WTC11 (cell line): Measurements from ENCODE around the gene GDI1.

Source experiments
- ATF3 ChIP-seq: sonication (generic); formaldehyde crosslinking; conservative IDR thresholded peaks from 2 replicates; pipeline ENCODE4 v1.8.1; 2022; ENCODE audit warnings: mild to moderate bottlenecking, missing genetic modification reagents
- MXD4 ChIP-seq: fragments of 250-450 bp; sonication (Bioruptor Pico); IDR thresholded peaks from 2 replicates; pipeline ENCODE4 v1.8.0; 2021; ENCODE audit warnings: mild to moderate bottlenecking, moderate library complexity, borderline replicate concordance
- PRRX2 ChIP-seq: fragments of 250-450 bp; sonication (Bioruptor Pico); IDR thresholded peaks from 2 replicates; pipeline ENCODE4 v1.8.0; 2021; ENCODE audit warnings: mild to moderate bottlenecking
- SP1 ChIP-seq: sonication (generic); formaldehyde crosslinking; conservative IDR thresholded peaks from 2 replicates; pipeline ENCODE4 v1.8.1; 2022; ENCODE audit warnings: missing genetic modification reagents
- TF ChIP-seq, protein P1 (sequence below): fragments of 200-600 bp; IDR thresholded peaks from 2 replicates; pipeline ENCODE4 v1.8.0; 2022; ENCODE audit warnings: antibody characterized with exemption
- TF ChIP-seq, protein P2 (sequence below): fragments of 250-450 bp; sonication (Bioruptor Pico); IDR thresholded peaks from 2 replicates; pipeline ENCODE4 v1.9.0; 2021; ENCODE audit warnings: mild to moderate bottlenecking, borderline replicate concordance

DNA sequence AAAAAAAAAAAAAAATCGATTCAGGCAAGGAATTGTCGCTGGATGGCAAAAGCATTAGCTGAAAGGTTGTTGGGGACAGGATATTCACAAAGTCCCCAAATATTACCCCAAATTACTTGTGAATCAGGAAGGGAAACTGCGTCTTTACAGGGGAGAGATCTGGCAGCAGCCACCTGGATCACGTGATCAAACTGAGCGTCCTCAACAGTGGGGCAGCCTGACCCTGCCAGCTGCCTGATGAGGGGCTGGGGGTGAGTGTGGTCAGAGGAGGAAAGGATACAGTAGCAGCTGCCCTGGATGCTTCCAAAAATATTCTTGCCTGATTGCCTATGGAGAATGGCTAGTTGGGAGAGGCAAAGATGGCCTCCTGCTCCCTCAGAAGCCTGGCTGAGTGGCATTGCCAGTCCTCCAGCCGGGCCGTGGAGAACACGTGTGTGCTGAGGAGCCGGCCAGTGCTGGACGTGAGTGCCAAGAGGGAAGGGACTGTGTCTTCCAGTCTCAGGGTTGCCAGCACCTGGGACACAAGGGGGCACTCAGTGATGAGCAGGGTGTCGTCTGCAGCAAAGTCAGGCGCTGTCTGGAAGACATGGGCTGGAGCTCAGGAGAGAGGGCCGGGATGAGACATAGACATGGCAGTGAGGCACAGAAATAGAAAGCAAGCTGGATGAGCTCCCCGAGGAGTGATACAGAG is 45.1 kb downstream of the GDI1 start:
- TF ChIP-seq, protein P1, sequence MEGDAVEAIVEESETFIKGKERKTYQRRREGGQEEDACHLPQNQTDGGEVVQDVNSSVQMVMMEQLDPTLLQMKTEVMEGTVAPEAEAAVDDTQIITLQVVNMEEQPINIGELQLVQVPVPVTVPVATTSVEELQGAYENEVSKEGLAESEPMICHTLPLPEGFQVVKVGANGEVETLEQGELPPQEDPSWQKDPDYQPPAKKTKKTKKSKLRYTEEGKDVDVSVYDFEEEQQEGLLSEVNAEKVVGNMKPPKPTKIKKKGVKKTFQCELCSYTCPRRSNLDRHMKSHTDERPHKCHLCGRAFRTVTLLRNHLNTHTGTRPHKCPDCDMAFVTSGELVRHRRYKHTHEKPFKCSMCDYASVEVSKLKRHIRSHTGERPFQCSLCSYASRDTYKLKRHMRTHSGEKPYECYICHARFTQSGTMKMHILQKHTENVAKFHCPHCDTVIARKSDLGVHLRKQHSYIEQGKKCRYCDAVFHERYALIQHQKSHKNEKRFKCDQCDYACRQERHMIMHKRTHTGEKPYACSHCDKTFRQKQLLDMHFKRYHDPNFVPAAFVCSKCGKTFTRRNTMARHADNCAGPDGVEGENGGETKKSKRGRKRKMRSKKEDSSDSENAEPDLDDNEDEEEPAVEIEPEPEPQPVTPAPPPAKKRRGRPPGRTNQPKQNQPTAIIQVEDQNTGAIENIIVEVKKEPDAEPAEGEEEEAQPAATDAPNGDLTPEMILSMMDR: no peak
- TF ChIP-seq PRRX2 (CRISPR knock-in tag): no peak
- no peak for TF ChIP-seq SP1
- TF ChIP-seq, protein P2, sequence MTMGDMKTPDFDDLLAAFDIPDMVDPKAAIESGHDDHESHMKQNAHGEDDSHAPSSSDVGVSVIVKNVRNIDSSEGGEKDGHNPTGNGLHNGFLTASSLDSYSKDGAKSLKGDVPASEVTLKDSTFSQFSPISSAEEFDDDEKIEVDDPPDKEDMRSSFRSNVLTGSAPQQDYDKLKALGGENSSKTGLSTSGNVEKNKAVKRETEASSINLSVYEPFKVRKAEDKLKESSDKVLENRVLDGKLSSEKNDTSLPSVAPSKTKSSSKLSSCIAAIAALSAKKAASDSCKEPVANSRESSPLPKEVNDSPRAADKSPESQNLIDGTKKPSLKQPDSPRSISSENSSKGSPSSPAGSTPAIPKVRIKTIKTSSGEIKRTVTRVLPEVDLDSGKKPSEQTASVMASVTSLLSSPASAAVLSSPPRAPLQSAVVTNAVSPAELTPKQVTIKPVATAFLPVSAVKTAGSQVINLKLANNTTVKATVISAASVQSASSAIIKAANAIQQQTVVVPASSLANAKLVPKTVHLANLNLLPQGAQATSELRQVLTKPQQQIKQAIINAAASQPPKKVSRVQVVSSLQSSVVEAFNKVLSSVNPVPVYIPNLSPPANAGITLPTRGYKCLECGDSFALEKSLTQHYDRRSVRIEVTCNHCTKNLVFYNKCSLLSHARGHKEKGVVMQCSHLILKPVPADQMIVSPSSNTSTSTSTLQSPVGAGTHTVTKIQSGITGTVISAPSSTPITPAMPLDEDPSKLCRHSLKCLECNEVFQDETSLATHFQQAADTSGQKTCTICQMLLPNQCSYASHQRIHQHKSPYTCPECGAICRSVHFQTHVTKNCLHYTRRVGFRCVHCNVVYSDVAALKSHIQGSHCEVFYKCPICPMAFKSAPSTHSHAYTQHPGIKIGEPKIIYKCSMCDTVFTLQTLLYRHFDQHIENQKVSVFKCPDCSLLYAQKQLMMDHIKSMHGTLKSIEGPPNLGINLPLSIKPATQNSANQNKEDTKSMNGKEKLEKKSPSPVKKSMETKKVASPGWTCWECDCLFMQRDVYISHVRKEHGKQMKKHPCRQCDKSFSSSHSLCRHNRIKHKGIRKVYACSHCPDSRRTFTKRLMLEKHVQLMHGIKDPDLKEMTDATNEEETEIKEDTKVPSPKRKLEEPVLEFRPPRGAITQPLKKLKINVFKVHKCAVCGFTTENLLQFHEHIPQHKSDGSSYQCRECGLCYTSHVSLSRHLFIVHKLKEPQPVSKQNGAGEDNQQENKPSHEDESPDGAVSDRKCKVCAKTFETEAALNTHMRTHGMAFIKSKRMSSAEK: no peak
- no peak for TF ChIP-seq MXD4 (CRISPR knock-in tag)
- TF ChIP-seq ATF3 (CRISPR knock-in tag): no peak
